Measurements from ENCODE around the gene TNIP3. TPM values are rescaled to one million over a fixed set of nuclear protein-coding genes. Genes with fewer than 3 reads are reported as not detected.
A peak's percentile ranks its signal among the peaks of the same experiment; 100 is the strongest.

TNIP3 gene
- total RNA-seq, 2 donors from 2014 or later = 3.6 to 7.5 TPM

GRCh38 chr4:121165206-121165605 is 1.1 kb upstream of the TNIP3 start:
- Mint-ChIP-seq H3K27me3 (no peaks in the 10 kb centered on the region), H3K27ac (peak overlapping the region; percentile 25), H3K36me3 (ENCODE audit: low read depth) (peaks cover 11% of the 10 kb centered on the region), H3K4me3 (peak overlapping the region; percentile 7), H3K4me1 (peaks cover 26% of the 10 kb centered on the region), H3K9me3 (peaks cover 4% of the 10 kb centered on the region)
- no peak for ATAC-seq (replicated peaks)

- no peak for ATAC-seq (replicated peaks)
- peak overlapping the region; percentile 18 for H3K27ac Mint-ChIP-seq
These were observed 7.0 kb downstream of the TNIP3 start for GRCh38 chr4:121156822-121157769.

GRCh38 chr4:121155893-121156292 is 8.2 kb downstream of the TNIP3 start:
- no peak for ATAC-seq (replicated peaks)
- Mint-ChIP-seq H3K4me3 (peak overlapping the region; percentile 81), H3K36me3 (ENCODE audit: low read depth) (peaks cover 55% of the 10 kb centered on the region), H3K27me3 (no peaks in the 10 kb centered on the region), H3K4me1 (peaks cover 27% of the 10 kb centered on the region), H3K27ac (no peak overlapping the region), H3K9me3 (no peaks in the 10 kb centered on the region)

More at GRCh38 chr4:121156822-121157769, 7.0 kb downstream of the TNIP3 start:
- H3K4me1 Mint-ChIP-seq = peaks cover 22% of the 10 kb centered on the region
- H3K9me3 Mint-ChIP-seq = no peaks in the 10 kb centered on the region
- H3K4me3 Mint-ChIP-seq = peak overlapping the region; percentile 81
- no peaks in the 10 kb centered on the region for H3K27me3 Mint-ChIP-seq
- H3K36me3 Mint-ChIP-seq (ENCODE audit: low read depth) = peaks cover 49% of the 10 kb centered on the region

- peak; percentile 87 for ATAC-seq (replicated peaks)
- peak overlapping the region; percentile 13 for H3K27ac Mint-ChIP-seq
- peak overlapping the region; percentile 46 for H3K4me3 Mint-ChIP-seq
- H3K36me3 Mint-ChIP-seq (ENCODE audit: low read depth) = peaks cover 56% of the 10 kb centered on the region
- H3K27me3 Mint-ChIP-seq = no peaks in the 10 kb centered on the region
- H3K9me3 Mint-ChIP-seq = no peaks in the 10 kb centered on the region
- peaks cover 32% of the 10 kb centered on the region for H3K4me1 Mint-ChIP-seq
These were observed 10.0 kb downstream of the TNIP3 start for GRCh38 chr4:121154103-121154515.

- Mint-ChIP-seq H3K9me3 (no peaks in the 10 kb centered on the region), H3K4me1 (peaks cover 23% of the 10 kb centered on the region), H3K27ac (no peak overlapping the region), H3K4me3 (no peak overlapping the region), H3K36me3 (ENCODE audit: low read depth) (peaks cover 55% of the 10 kb centered on the region), H3K27me3 (no peaks in the 10 kb centered on the region)
- ATAC-seq (replicated peaks) = no peak
These were observed 12.2 kb downstream of the TNIP3 start for GRCh38 chr4:121151942-121152341.

- peak; percentile 76 for ATAC-seq (replicated peaks)
- peaks cover 51% of the 10 kb centered on the region for H3K36me3 Mint-ChIP-seq (ENCODE audit: low read depth)
- no peaks in the 10 kb centered on the region for H3K27me3 Mint-ChIP-seq
- H3K27ac Mint-ChIP-seq = no peak overlapping the region
- peak overlapping the region; percentile 2 for H3K4me3 Mint-ChIP-seq
- H3K9me3 Mint-ChIP-seq = no peaks in the 10 kb centered on the region
- H3K4me1 Mint-ChIP-seq = peaks cover 16% of the 10 kb centered on the region
These were observed 13.6 kb downstream of the TNIP3 start for GRCh38 chr4:121150486-121150885.

- ATAC-seq (replicated peaks) = no peak
- H3K36me3 Mint-ChIP-seq (ENCODE audit: low read depth) = peaks cover 51% of the 10 kb centered on the region
- no peaks in the 10 kb centered on the region for H3K9me3 Mint-ChIP-seq
- no peak overlapping the region for H3K27ac Mint-ChIP-seq
- H3K27me3 Mint-ChIP-seq = no peaks in the 10 kb centered on the region
- H3K4me1 Mint-ChIP-seq = peaks cover 16% of the 10 kb centered on the region
- H3K4me3 Mint-ChIP-seq = no peak overlapping the region
These were observed 14.1 kb downstream of the TNIP3 start for GRCh38 chr4:121150003-121150402.

- Mint-ChIP-seq H3K27me3 (no peaks in the 10 kb centered on the region), H3K4me1 (peaks cover 11% of the 10 kb centered on the region), H3K4me3 (no peak overlapping the region), H3K36me3 (ENCODE audit: low read depth) (peaks cover 49% of the 10 kb centered on the region), H3K9me3 (no peaks in the 10 kb centered on the region), H3K27ac (no peak overlapping the region)
- no peak for ATAC-seq (replicated peaks)
These were observed 15.5 kb downstream of the TNIP3 start for GRCh38 chr4:121148621-121149020.

GRCh38 chr4:121148000-121148399 is 16.1 kb downstream of the TNIP3 start:
- ATAC-seq (replicated peaks) = no peak
- no peaks in the 10 kb centered on the region for H3K9me3 Mint-ChIP-seq
- no peaks in the 10 kb centered on the region for H3K27me3 Mint-ChIP-seq
- no peak overlapping the region for H3K4me3 Mint-ChIP-seq
- H3K36me3 Mint-ChIP-seq (ENCODE audit: low read depth) = peaks cover 56% of the 10 kb centered on the region
- no peak overlapping the region for H3K27ac Mint-ChIP-seq
- H3K4me1 Mint-ChIP-seq = peaks cover 10% of the 10 kb centered on the region

GRCh38 chr4:121146530-121146929 is 17.6 kb downstream of the TNIP3 start:
- Mint-ChIP-seq H3K4me1 (peaks cover 10% of the 10 kb centered on the region), H3K36me3 (ENCODE audit: low read depth) (peaks cover 70% of the 10 kb centered on the region), H3K27ac (no peak overlapping the region), H3K27me3 (no peaks in the 10 kb centered on the region), H3K4me3 (no peak overlapping the region), H3K9me3 (no peaks in the 10 kb centered on the region)
- ATAC-seq (replicated peaks) = no peak

GRCh38 chr4:121145430-121145829 is 18.7 kb downstream of the TNIP3 start:
- Mint-ChIP-seq H3K27me3 (no peaks in the 10 kb centered on the region), H3K36me3 (ENCODE audit: low read depth) (peaks cover 70% of the 10 kb centered on the region), H3K27ac (no peak overlapping the region), H3K4me1 (peaks cover 3% of the 10 kb centered on the region), H3K9me3 (no peaks in the 10 kb centered on the region), H3K4me3 (no peak overlapping the region)
- no peak for ATAC-seq (replicated peaks)

GRCh38 chr4:121144021-121144420 is 20.1 kb downstream of the TNIP3 start:
- H3K27ac Mint-ChIP-seq = no peak overlapping the region
- peak; percentile 42 for ATAC-seq (replicated peaks)
- peaks cover 63% of the 10 kb centered on the region for H3K36me3 Mint-ChIP-seq (ENCODE audit: low read depth)
- no peaks in the 10 kb centered on the region for H3K27me3 Mint-ChIP-seq
- no peak overlapping the region for H3K4me3 Mint-ChIP-seq
- H3K9me3 Mint-ChIP-seq = no peaks in the 10 kb centered on the region
- H3K4me1 Mint-ChIP-seq = peaks cover 13% of the 10 kb centered on the region

GRCh38 chr4:121143131-121143530 is 21.0 kb downstream of the TNIP3 start:
- Mint-ChIP-seq H3K27ac (no peak overlapping the region), H3K4me1 (peaks cover 21% of the 10 kb centered on the region), H3K27me3 (no peaks in the 10 kb centered on the region), H3K9me3 (no peaks in the 10 kb centered on the region), H3K4me3 (no peak overlapping the region), H3K36me3 (ENCODE audit: low read depth) (peaks cover 55% of the 10 kb centered on the region)
- no peak for ATAC-seq (replicated peaks)

- peaks cover 27% of the 10 kb centered on the region for H3K4me1 Mint-ChIP-seq
- H3K27ac Mint-ChIP-seq = no peak overlapping the region
- H3K27me3 Mint-ChIP-seq = no peaks in the 10 kb centered on the region
- H3K36me3 Mint-ChIP-seq (ENCODE audit: low read depth) = peaks cover 42% of the 10 kb centered on the region
- no peak for ATAC-seq (replicated peaks)
- peak overlapping the region; percentile 20 for H3K4me3 Mint-ChIP-seq
- no peaks in the 10 kb centered on the region for H3K9me3 Mint-ChIP-seq
These were observed 23.2 kb downstream of the TNIP3 start for GRCh38 chr4:121140716-121141460.

All from activated T-helper 17 cell treated with anti-CD3 and anti-CD28 coated beads, Interleukin-2, amount 50 U/mL, for 72 hours (primary cell).